GM18907 (cell line): ENCODE results near the gene NRG4.
"Not testable (repeated sequence)": the region's sequence is repeated elsewhere in the genome, so short reads cannot be mapped to it uniquely, and the experiment has no call there.

Source experiments
- ATAC-seq: cut with Tn5 transposase; IDR thresholded peaks from one replicate; pipeline ENCODE4 v1.9.1; 2021; ENCODE audit warnings: mild to moderate bottlenecking, moderate library complexity; ENCODE audit not compliant: unreplicated experiment

NRG4 gene

GRCh38 chr15:75928680-75929608, 83.3 kb downstream of the NRG4 start:
- no peak for ATAC-seq

- ATAC-seq = no peak
Observed at GRCh38 chr15:75927601-75928000, 84.6 kb downstream of the NRG4 start.

GRCh38 chr15:75926931-75927330, 85.3 kb downstream of the NRG4 start:
- ATAC-seq = no peak

- ATAC-seq = no peak
Observed at GRCh38 chr15:75925440-75925839, 86.8 kb downstream of the NRG4 start.

- ATAC-seq = no peak
Observed at GRCh38 chr15:75924576-75924975, 87.6 kb downstream of the NRG4 start.

GRCh38 chr15:75923756-75924155, 88.5 kb downstream of the NRG4 start:
- no peak for ATAC-seq

- no peak for ATAC-seq
Observed at GRCh38 chr15:75921732-75922703, 90.2 kb downstream of the NRG4 start.

- no peak for ATAC-seq
Observed at GRCh38 chr15:75920079-75920478, 92.1 kb downstream of the NRG4 start.

GRCh38 chr15:75918135-75918534, 94.1 kb downstream of the NRG4 start:
- ATAC-seq = no peak

GRCh38 chr15:75916978-75917377, 95.2 kb downstream of the NRG4 start:
- no peak for ATAC-seq

- ATAC-seq = not testable (repeated sequence)
Observed at GRCh38 chr15:75910355-75910754, 101.9 kb downstream of the NRG4 start.

GRCh38 chr15:75905231-75905630, 107.0 kb downstream of the NRG4 start:
- no peak for ATAC-seq

GRCh38 chr15:75903331-75904239, 108.6 kb downstream of the NRG4 start, which contains the start of gene FBXO22:
Gene FBXO22, plus strand, starts transcription at chr15:75903878. Its CDS starts 86 bp downstream, at chr15:75903964.
- ATAC-seq = peak; percentile 88

- ATAC-seq = no peak
Observed at GRCh38 chr15:75902129-75902557, 110.1 kb downstream of the NRG4 start.

- ATAC-seq = no peak
Observed at GRCh38 chr15:75900577-75900976, 111.6 kb downstream of the NRG4 start.

GRCh38 chr15:75895731-75896130, 116.5 kb downstream of the NRG4 start:
- no peak for ATAC-seq

- ATAC-seq = no peak
Observed at GRCh38 chr15:75891895-75892294, 120.3 kb downstream of the NRG4 start.
